ENCODE results near the gene TRIM66.

The TRIM66 gene

DNA sequence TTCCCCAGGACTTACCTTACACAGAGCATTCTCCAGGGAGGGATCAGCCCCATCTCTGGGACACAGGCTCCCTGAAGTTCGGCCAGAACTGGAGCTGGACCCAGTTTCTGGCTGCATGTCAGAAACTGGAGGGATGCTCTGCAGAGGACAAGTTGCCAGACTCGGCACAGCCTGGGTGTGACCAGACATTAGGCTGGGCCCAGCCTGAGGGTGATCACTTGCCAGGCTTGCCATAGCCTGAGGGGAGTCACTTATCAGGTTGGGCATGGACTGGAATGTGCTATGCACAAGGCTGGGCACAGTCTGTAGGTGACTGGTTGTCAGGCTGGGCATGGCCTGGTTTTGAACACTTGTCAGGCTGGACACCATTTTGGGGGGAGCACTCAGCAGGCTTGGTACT lies 57.8 kb downstream of the TRIM66 start:
- Mint-ChIP-seq H3K4me1 (no peaks in the 10 kb centered on the region), H3K9me3 (no peaks in the 10 kb centered on the region), H3K27ac (no peak overlapping the region), H3K4me3 (no peak overlapping the region), H3K27me3 (no peaks in the 10 kb centered on the region), H3K36me3 (peaks cover 39% of the 10 kb centered on the region)
- ATAC-seq: peak; percentile 24

DNA sequence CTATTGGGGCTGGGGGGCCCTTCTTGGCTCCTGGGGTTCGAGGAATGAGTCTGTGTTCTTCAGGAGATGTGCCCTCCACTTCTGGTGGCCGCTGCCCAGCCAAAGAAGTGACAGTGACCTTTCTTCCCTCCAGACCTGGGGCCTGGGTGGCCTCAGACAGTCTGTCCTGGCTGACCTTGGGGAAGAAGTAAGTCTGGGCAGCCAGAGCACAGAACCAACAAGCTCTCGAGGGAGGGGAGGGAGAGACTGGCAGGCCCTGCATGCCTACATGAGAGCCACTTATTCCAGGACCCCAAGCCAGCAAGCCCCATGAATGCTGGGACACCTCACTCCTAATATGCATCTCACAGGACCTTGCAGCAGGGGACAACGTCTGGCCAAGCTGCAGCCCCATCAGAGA lies 61.3 kb downstream of the TRIM66 start:
- Mint-ChIP-seq H3K4me3 (no peak overlapping the region), H3K9me3 (no peaks in the 10 kb centered on the region), H3K4me1 (no peaks in the 10 kb centered on the region), H3K36me3 (peaks cover 49% of the 10 kb centered on the region), H3K27ac (no peak overlapping the region), H3K27me3 (no peaks in the 10 kb centered on the region)
- no peak for ATAC-seq

- H3K27me3 Mint-ChIP-seq: no peaks in the 10 kb centered on the region
- H3K9me3 Mint-ChIP-seq: no peaks in the 10 kb centered on the region
- peaks cover 58% of the 10 kb centered on the region for H3K36me3 Mint-ChIP-seq
- ATAC-seq: no peak
- no peak overlapping the region for H3K4me3 Mint-ChIP-seq
- H3K4me1 Mint-ChIP-seq: no peaks in the 10 kb centered on the region
- H3K27ac Mint-ChIP-seq: no peak overlapping the region
Measured at GRCh38 chr11:8617063-8617462, 65.4 kb downstream of the TRIM66 start.

DNA sequence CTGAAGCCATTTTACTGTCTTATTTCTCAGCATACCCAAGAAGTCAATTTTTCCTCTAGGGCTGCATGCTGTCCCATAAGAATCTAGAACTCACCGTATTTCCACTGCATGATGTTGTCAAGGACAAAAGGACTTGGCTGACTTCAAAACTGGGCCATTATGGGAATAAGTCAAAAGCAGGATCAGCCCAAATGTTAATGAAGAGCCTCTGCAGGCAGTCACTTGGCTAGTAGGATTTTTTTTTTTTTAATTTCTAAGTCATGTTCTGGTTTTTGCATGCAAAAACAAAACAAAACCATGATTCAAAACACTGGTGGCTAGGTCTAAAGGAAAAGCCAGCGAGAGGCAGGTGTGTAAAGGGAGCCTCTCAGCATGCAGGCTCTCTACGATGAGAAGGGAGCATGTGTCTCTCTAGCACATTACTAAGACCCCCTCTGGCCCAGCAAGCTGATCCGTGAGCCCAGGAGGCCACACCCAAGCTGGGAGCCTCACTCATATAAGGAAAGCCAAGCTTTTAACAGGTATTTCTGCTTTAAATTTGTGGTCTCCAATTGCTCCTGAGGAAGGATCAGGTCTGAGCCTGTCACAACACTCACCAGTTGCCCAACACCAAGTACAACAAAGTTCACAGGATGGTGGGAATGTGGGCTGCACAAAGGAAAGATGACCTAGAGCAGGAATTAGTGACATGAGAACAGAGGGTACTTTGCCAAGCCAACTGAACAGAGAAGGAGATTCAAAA lies 67.0 kb downstream of the TRIM66 start:
- no peak overlapping the region for H3K4me3 Mint-ChIP-seq
- peaks cover 48% of the 10 kb centered on the region for H3K36me3 Mint-ChIP-seq
- no peaks in the 10 kb centered on the region for H3K9me3 Mint-ChIP-seq
- no peaks in the 10 kb centered on the region for H3K4me1 Mint-ChIP-seq
- H3K27ac Mint-ChIP-seq: no peak overlapping the region
- no peaks in the 10 kb centered on the region for H3K27me3 Mint-ChIP-seq
- no peak for ATAC-seq

DNA sequence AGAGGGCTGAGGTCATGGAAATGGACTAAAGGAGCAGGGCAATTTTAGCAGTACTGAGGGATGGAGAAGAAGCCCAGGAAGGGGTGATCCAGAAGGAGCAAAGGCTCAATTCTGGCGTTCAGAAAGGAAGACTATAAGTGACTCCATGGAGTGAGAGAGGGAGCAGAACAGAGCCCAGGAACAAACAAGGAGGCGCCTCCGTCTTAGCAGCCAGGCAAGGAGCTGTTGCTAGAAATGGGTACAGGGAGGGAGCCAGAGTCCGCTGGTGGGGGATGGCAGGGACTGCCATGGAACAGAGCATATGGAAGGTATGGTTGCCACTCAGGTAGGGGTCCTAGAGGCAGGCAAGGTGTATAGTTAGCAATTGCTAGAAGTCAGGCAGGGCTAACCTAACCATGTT lies 68.0 kb downstream of the TRIM66 start:
- no peak overlapping the region for H3K4me3 Mint-ChIP-seq
- no peaks in the 10 kb centered on the region for H3K9me3 Mint-ChIP-seq
- H3K27me3 Mint-ChIP-seq: no peaks in the 10 kb centered on the region
- H3K36me3 Mint-ChIP-seq: peaks cover 43% of the 10 kb centered on the region
- H3K27ac Mint-ChIP-seq: no peak overlapping the region
- ATAC-seq: no peak
- H3K4me1 Mint-ChIP-seq: no peaks in the 10 kb centered on the region

- H3K36me3 Mint-ChIP-seq: peaks cover 32% of the 10 kb centered on the region
- no peak overlapping the region for H3K27ac Mint-ChIP-seq
- ATAC-seq: no peak
- H3K4me1 Mint-ChIP-seq: no peaks in the 10 kb centered on the region
- H3K4me3 Mint-ChIP-seq: no peak overlapping the region
- no peaks in the 10 kb centered on the region for H3K27me3 Mint-ChIP-seq
- H3K9me3 Mint-ChIP-seq: no peaks in the 10 kb centered on the region
Measured at GRCh38 chr11:8613036-8613435, 69.4 kb downstream of the TRIM66 start.

DNA sequence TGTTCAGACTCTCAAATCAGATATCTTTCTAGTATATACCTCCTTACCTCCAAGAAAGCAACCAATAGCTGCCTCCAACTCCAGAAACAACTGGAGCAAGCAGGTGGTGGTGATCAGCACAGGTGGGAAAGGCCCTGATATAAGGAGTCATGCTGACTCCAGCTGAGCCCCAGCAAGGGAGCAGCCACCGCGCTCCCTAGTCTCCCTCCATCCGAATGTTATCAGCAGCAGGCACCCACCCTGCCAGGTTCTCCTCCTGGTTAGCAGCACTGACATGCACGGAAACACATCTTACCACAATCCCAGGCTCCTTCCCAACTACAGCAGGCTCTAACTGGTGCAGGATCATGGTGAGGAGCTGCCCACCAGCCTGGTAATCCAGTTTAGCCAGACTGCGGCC lies 69.9 kb downstream of the TRIM66 start:
- Mint-ChIP-seq H3K4me1 (no peaks in the 10 kb centered on the region), H3K9me3 (no peaks in the 10 kb centered on the region), H3K36me3 (peaks cover 28% of the 10 kb centered on the region), H3K27ac (no peak overlapping the region), H3K27me3 (no peaks in the 10 kb centered on the region), H3K4me3 (no peak overlapping the region)
- ATAC-seq: no peak

- no peak for ATAC-seq
- Mint-ChIP-seq H3K27me3 (no peaks in the 10 kb centered on the region), H3K9me3 (no peaks in the 10 kb centered on the region), H3K4me1 (no peaks in the 10 kb centered on the region), H3K27ac (no peak overlapping the region), H3K4me3 (no peak overlapping the region), H3K36me3 (peaks cover 17% of the 10 kb centered on the region)
Measured at GRCh38 chr11:8610532-8611116, 71.8 kb downstream of the TRIM66 start.

GRCh38 chr11:8608652-8609051 lies 73.8 kb downstream of the TRIM66 start:
- H3K27me3 Mint-ChIP-seq: peaks cover 15% of the 10 kb centered on the region
- no peak for ATAC-seq
- no peak overlapping the region for H3K27ac Mint-ChIP-seq
- no peaks in the 10 kb centered on the region for H3K9me3 Mint-ChIP-seq
- H3K4me3 Mint-ChIP-seq: no peak overlapping the region
- H3K4me1 Mint-ChIP-seq: peaks cover 4% of the 10 kb centered on the region
- H3K36me3 Mint-ChIP-seq: peaks cover 5% of the 10 kb centered on the region

GRCh38 chr11:8605971-8606563 lies 76.4 kb downstream of the TRIM66 start:
- Mint-ChIP-seq H3K4me3 (no peak overlapping the region), H3K27ac (no peak overlapping the region), H3K27me3 (peaks cover 29% of the 10 kb centered on the region), H3K4me1 (peaks cover 5% of the 10 kb centered on the region), H3K36me3 (no peaks in the 10 kb centered on the region), H3K9me3 (no peaks in the 10 kb centered on the region)
- ATAC-seq: no peak

- H3K36me3 Mint-ChIP-seq: no peaks in the 10 kb centered on the region
- peaks cover 5% of the 10 kb centered on the region for H3K4me1 Mint-ChIP-seq
- H3K27me3 Mint-ChIP-seq: peaks cover 32% of the 10 kb centered on the region
- no peak overlapping the region for H3K27ac Mint-ChIP-seq
- no peaks in the 10 kb centered on the region for H3K9me3 Mint-ChIP-seq
- ATAC-seq: peak; percentile 65
- no peak overlapping the region for H3K4me3 Mint-ChIP-seq
Measured at GRCh38 chr11:8604078-8604723, 78.3 kb downstream of the TRIM66 start.

DNA sequence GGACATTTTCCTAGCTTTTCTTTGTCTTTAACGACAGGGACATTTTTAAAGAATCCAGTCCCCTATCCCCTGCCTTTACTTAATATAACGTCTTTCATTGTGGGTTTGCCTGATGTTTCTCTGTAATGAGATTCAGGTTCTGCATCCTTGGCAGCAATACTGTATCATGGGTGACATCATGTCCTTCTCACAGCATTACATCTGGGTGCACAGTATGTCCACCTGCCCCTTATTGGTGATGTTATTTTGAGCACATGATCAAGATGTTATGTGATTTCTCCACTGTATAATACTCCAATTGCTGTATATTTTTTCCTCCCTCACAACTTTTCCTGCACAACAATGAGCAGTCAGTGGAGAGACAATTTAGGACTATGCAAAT lies 78.8 kb downstream of the TRIM66 start:
- H3K27me3 Mint-ChIP-seq: peaks cover 32% of the 10 kb centered on the region
- H3K36me3 Mint-ChIP-seq: no peaks in the 10 kb centered on the region
- ATAC-seq: no peak
- H3K27ac Mint-ChIP-seq: no peak overlapping the region
- H3K4me3 Mint-ChIP-seq: no peak overlapping the region
- no peaks in the 10 kb centered on the region for H3K9me3 Mint-ChIP-seq
- peaks cover 5% of the 10 kb centered on the region for H3K4me1 Mint-ChIP-seq

- H3K4me1 Mint-ChIP-seq: peaks cover 5% of the 10 kb centered on the region
- peaks cover 32% of the 10 kb centered on the region for H3K27me3 Mint-ChIP-seq
- no peaks in the 10 kb centered on the region for H3K36me3 Mint-ChIP-seq
- no peak overlapping the region for H3K27ac Mint-ChIP-seq
- no peaks in the 10 kb centered on the region for H3K9me3 Mint-ChIP-seq
- ATAC-seq: no peak
- no peak overlapping the region for H3K4me3 Mint-ChIP-seq
Measured at GRCh38 chr11:8601376-8602133, 80.9 kb downstream of the TRIM66 start.

- Mint-ChIP-seq H3K27ac (no peak overlapping the region), H3K4me3 (no peak overlapping the region), H3K36me3 (no peaks in the 10 kb centered on the region), H3K27me3 (peaks cover 15% of the 10 kb centered on the region), H3K9me3 (no peaks in the 10 kb centered on the region), H3K4me1 (peaks cover 6% of the 10 kb centered on the region)
- no peak for ATAC-seq
Measured at GRCh38 chr11:8598506-8598905, 84.0 kb downstream of the TRIM66 start.

DNA sequence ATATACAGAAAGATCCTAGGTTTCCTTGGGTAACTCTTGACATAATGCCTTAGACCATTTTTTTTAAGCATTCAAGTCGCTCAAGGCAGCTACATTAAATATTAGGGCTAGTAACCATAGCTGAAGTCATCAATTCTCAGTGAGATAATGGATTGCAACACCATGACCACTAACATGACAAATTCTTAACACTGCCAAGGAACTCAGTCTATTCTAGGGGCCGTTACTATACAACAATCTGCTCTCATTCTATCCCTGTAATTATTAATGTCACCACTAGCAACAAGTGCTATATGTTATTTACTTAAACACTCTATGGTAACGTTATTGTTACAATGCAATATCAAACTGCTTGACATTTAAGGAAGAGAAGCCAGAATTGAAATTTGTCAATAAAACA lies 85.3 kb downstream of the TRIM66 start:
- no peak overlapping the region for H3K27ac Mint-ChIP-seq
- peaks cover 9% of the 10 kb centered on the region for H3K27me3 Mint-ChIP-seq
- no peaks in the 10 kb centered on the region for H3K36me3 Mint-ChIP-seq
- H3K9me3 Mint-ChIP-seq: no peaks in the 10 kb centered on the region
- no peak for ATAC-seq
- peaks cover 13% of the 10 kb centered on the region for H3K4me1 Mint-ChIP-seq
- no peak overlapping the region for H3K4me3 Mint-ChIP-seq

Data from stimulated activated memory B cell treated with anti-CD40 and anti-IgM and Interleukin-4, amounts not matched to agents 10 μg/mL and 1 μg/mL and 100 μg/mL, for 72 hours (primary cell).